Measurements from ENCODE around the gene RNASEH2B. TPM values are rescaled to one million over a fixed set of nuclear protein-coding genes. Genes with fewer than 3 reads are reported as not detected.

RNASEH2B gene
- total RNA-seq, 1 donor, result 43.1 TPM

DNA sequence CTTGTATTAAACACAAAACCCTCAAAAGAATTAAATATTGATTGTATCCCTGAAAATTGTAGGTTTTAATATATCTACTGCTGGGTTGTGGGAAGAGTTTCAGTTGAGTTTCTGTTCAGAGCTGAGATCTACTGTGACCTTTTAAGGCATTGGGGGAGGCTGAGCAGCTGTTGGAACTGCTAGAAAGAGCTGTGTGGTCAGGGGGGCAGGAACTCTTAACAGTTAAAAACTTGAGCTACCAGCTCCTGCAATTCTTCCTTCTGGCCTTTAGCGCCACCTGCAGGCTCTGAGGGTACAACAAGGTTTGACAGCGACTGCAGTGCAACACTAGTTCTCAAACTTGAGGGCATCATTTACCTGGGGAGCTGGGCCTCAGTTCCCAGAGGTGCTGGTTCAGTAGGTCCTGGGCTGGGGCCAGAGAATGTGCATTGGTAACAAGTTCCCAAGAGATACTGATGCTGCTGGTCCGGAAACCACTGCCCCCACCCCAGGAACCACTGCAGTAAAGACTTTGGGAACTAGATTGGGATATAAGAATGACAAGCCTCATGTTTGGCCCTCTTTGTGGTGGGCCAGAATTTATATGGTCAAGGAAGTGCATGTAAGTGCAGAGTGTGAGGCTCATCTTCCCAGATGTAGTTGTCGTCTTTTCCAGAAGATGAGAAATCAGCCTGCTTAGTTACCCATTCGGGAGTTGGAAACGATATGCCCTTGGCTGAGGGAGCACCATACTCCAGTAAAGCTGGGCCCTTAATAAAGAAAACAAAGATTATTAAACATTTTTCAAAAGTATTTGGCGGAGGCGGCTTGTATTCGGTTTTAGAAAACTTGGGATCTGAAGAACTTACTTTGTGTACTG lies 2.6 kb downstream of the RNASEH2B start:
- TF ChIP-seq, protein P1, sequence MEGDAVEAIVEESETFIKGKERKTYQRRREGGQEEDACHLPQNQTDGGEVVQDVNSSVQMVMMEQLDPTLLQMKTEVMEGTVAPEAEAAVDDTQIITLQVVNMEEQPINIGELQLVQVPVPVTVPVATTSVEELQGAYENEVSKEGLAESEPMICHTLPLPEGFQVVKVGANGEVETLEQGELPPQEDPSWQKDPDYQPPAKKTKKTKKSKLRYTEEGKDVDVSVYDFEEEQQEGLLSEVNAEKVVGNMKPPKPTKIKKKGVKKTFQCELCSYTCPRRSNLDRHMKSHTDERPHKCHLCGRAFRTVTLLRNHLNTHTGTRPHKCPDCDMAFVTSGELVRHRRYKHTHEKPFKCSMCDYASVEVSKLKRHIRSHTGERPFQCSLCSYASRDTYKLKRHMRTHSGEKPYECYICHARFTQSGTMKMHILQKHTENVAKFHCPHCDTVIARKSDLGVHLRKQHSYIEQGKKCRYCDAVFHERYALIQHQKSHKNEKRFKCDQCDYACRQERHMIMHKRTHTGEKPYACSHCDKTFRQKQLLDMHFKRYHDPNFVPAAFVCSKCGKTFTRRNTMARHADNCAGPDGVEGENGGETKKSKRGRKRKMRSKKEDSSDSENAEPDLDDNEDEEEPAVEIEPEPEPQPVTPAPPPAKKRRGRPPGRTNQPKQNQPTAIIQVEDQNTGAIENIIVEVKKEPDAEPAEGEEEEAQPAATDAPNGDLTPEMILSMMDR (IDR thresholded peaks at IDR 0.05; ENCODE audit: insufficient read depth, low read length), result peak; percentile 89
- no peak overlapping the region for H3K4me3 ChIP-seq (ENCODE audit: low read depth, low read length)
- peak; percentile 89 for DNase-seq (ENCODE audit: low read depth)

DNA sequence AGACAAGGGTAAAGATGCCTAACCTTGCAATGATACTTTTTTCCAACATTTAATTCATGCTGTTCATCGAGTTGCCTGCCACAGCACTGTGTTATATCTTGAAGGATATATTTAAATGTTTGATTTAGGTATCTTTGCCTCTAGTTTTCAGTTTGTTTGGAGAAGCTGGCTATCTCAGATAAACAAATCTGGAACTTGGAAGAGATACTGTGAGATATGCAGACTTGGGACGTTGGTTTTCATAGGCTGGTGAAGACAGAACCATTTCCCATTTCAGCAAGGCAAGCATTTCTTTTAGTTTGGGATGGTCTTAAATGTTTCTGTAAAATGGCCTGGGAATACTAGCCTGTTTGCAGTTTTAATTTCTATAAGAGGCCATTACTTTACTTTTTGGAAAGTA lies 3.3 kb downstream of the RNASEH2B start:
- TF ChIP-seq, protein P1 (IDR thresholded peaks at IDR 0.05; ENCODE audit: insufficient read depth, low read length), result no peak
- no peak overlapping the region for H3K4me3 ChIP-seq (ENCODE audit: low read depth, low read length)
- no peak for DNase-seq (ENCODE audit: low read depth)

DNA sequence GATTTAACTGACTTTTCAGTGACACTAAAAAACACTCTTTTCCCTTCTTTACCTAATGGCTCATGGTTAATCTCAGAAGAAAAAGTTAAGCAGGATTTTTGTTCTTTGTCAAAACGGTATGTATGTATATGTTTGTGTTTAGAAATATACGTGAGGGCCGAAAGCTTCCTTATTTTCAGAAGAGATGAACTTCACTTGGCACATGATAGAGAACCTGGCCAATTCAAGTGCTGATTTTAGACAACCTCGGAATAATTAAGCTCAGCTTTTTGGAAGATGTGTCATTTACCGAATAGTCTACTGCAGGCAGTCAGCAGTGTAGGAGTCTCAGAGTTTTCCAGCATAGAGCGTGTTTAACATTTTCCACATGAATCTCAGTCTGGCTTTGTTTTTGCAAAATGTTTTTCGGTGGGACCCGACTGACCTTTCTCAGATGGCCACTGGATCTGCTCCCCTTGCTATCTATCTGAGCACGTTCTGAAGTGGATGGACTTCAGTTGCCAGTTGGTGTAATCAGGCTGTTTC lies 4.6 kb downstream of the RNASEH2B start:
- TF ChIP-seq, protein P1 (IDR thresholded peaks at IDR 0.05; ENCODE audit: insufficient read depth, low read length), result peak; percentile 1
- H3K4me3 ChIP-seq (ENCODE audit: low read depth, low read length), result no peak overlapping the region
- DNase-seq (ENCODE audit: low read depth), result no peak

DNA sequence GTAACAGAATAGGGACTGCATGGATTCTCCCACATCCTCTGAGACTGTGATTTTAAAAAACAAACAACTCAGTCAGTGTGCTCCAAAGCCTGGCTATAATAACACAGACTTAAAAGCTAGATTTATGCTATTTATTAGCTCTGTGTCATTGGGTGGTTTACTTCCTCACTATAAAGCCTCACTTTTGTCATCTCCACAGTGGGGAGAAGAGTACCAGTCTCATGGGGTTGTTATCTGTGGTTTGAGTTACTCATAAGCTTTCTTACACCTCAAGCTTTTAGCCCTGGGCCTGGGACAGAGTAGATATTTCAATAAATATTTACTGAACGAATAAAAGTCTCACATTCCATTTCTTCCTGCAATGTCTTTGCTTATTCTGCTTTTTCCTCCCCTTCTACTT lies 5.3 kb downstream of the RNASEH2B start:
- no peak for DNase-seq (ENCODE audit: low read depth)
- H3K4me3 ChIP-seq (ENCODE audit: low read depth, low read length), result no peak overlapping the region
- TF ChIP-seq, protein P1 (IDR thresholded peaks at IDR 0.05; ENCODE audit: insufficient read depth, low read length), result no peak

DNA sequence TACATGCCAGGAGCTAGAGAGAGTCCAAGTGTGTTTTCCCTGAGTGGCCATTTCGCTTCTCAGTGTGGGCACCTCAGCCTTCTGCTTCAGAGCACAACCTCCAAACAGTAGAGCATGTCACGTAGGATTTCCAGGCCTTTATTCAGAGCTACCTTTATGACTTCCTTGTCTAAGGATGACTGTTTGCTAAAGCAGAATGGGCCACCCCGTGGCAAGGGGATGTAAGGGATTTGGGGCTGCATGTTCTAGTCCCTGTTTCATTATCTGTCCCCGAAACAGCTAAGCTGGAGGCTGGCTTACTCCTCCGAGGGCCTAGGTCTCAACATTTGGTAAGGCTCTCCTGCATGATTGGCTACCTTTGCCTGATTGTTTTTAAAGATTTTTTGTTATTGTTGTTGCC lies 6.0 kb downstream of the RNASEH2B start:
- TF ChIP-seq, protein P1 (IDR thresholded peaks at IDR 0.05; ENCODE audit: insufficient read depth, low read length), result no peak
- DNase-seq (ENCODE audit: low read depth), result no peak
- H3K4me3 ChIP-seq (ENCODE audit: low read depth, low read length), result no peak overlapping the region

DNA sequence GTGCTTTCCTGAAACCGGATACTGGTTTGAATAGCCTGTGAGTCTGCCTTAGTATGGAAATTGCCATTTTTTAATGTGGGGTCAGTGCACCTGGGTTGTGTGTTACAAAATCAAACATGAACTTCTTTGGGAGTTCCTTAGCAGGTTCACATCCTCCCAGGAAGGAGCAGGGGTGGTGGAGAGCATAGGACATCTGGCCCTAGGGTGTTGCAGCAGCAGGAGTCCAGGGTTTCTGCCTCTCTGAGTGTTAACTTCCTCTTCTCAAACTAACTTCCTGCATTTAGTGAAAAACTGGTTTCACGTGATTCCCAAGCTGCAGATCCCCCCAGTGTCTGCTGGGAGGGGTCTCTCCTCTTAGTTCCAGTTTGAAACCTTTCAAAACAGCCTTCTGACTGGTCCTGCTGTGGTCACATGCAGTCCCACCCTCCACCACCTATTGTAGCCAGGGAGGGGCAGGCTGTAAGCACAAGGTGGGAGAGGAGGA lies 7.2 kb downstream of the RNASEH2B start:
- no peak for DNase-seq (ENCODE audit: low read depth)
- no peak overlapping the region for H3K4me3 ChIP-seq (ENCODE audit: low read depth, low read length)
- TF ChIP-seq, protein P1 (IDR thresholded peaks at IDR 0.05; ENCODE audit: insufficient read depth, low read length), result no peak

All from fibroblast of the aortic adventitia (primary cell).